OCI-LY3 (cell line): ENCODE measurements around the gene RAF1.

Experiments used
- CTCF ChIP-seq: fragments of 200-600, 300-600 bp; sonication (generic); IDR thresholded peaks from 2 replicates; pipeline ENCODE4 v1.5.1; 2014; ENCODE audit warnings: antibody characterized with exemption, low read length, low read depth
- EZH2phosphoT487 ChIP-seq: fragments of 200-600 bp; shearing (Covaris generic); IDR thresholded peaks from 2 replicates; pipeline ENCODE4 v1.6.1; 2018; ENCODE audit warnings: antibody characterized with exemption, mixed run types, low read depth

GRCh38 chr3:12705981-12706380 lies 42.1 kb upstream of the RAF1 start:
- TF ChIP-seq CTCF (no peak), EZH2phosphoT487 (no peak)
